Stimulated activated CD8-positive, alpha-beta memory T cell treated with anti-CD3 and anti-CD28 coated beads, Interleukin-7, amount 100 ng/mL, for 24 hours (primary cell): Measurements from ENCODE around the gene TSEN34.

ENCODE experiments used
- DNase-seq: peaks from one replicate; pipeline ENCODE4 v3.0.0-alpha.2; 2020; ENCODE audit warnings: low read depth

Gene TSEN34

DNA sequence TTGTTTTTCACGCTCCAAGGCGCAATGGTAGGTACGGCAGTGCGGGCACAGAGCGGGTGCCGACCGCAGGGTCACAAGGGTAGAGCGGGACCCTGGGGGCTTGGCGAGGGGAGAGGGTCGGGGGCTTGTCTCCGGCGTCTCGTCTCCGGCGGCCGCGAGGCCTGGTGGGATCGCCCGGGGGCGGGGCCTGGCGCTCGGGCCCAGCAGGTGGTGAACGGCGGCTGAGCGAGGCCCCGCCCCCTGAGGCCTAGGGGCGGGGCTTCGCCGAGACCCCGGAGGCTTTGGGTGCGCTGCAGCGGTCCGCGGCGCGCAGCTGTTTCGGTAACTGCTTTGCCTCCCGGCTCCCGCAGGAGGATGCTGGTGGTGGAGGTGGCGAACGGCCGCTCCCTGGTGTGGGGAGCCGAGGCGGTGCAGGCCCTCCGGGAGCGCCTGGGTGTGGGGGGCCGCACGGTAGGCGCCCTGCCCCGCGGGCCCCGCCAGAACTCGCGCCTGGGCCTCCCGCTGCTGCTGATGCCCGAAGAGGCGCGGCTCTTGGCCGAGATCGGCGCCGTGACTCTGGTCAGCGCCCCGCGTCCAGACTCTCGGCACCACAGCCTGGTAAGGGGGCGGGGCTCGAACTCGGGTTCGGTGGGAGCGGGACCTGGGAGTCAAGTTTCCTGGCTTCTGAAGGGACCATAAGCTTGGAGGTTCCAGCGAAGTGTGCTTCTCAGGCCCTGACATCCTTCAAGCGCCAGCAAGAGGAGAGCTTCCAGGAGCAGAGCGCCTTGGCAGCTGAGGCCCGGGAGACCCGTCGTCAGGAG, at the start of gene TSEN34:
Gene TSEN34, plus strand, starts transcription at position 298 of the 800 bp plus-strand sequence. Its CDS starts 57 bp downstream, at position 355.
- DNase-seq: peak; percentile 64

- DNase-seq: no peak
These were observed 49.8 kb upstream of the TSEN34 start for GRCh38 chr19:54141356-54141755.

GRCh38 chr19:54142166-54142780, 48.8 kb upstream of the TSEN34 start:
- DNase-seq: no peak

- no peak for DNase-seq
These were observed 45.5 kb upstream of the TSEN34 start for GRCh38 chr19:54145541-54146158.

DNA sequence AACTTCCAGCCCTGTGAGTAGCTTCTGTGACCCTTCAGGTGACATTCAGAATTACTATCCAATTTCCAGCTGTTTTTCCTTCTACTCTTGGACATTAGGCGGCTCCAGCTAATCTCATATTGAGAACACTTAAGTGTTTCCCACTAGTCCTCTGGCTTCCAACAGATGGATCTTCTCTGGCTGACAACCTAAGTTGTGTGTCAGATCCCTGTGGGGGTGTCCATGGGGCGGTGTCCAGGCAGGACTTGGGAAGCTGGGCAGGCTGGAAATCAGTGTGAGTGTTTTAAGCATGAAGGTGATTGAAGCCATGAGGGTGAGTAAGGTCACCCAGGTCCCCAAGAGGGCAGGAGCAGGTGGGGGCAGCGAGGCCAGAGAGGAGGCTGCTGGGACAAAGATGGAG, 43.4 kb upstream of the TSEN34 start:
- no peak for DNase-seq

DNA sequence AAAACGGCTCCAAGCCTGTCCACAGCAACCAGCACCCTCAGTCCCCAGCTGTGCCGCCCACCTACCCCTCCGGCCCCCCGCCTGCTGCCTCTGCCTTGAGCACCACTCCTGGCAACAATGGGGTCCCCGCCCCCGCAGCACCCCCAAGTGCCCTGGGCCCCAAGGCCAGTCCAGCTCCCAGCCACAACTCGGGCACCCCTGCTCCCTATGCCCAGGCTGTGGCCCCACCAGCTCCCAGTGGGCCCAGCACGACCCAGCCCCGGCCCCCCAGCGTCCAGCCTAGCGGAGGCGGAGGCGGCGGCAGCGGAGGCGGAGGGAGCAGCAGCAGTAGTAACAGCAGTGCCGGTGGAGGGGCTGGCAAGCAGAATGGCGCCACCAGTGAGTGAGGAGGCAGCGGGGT, 43.0 kb upstream of the TSEN34 start:
- DNase-seq: no peak

- no peak for DNase-seq
These were observed 41.9 kb upstream of the TSEN34 start for GRCh38 chr19:54149021-54149812.

- DNase-seq: no peak
These were observed 39.6 kb upstream of the TSEN34 start for GRCh38 chr19:54151362-54152035.

DNA sequence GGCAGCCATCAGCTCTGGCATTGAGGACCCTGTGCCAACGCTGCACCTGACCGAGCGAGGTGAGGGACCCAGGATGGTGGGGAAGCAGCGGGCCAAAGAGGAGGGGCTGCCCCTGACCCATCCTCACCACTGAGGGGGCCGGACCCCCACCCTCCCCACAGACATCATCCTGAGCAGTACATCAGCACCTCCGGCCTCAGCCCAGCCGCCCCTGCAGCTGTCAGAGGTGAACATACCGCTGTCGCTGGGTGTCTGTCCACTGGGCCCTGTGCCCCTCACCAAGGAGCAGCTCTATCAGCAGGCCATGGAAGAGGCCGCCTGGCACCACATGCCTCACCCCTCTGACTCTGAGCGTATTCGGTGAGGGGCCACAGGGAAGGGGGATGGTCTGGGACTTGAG, 38.8 kb upstream of the TSEN34 start:
- no peak for DNase-seq

GRCh38 chr19:54152878-54153524, 38.1 kb upstream of the TSEN34 start:
- no peak for DNase-seq

GRCh38 chr19:54153731-54154326, 37.3 kb upstream of the TSEN34 start:
- no peak for DNase-seq

DNA sequence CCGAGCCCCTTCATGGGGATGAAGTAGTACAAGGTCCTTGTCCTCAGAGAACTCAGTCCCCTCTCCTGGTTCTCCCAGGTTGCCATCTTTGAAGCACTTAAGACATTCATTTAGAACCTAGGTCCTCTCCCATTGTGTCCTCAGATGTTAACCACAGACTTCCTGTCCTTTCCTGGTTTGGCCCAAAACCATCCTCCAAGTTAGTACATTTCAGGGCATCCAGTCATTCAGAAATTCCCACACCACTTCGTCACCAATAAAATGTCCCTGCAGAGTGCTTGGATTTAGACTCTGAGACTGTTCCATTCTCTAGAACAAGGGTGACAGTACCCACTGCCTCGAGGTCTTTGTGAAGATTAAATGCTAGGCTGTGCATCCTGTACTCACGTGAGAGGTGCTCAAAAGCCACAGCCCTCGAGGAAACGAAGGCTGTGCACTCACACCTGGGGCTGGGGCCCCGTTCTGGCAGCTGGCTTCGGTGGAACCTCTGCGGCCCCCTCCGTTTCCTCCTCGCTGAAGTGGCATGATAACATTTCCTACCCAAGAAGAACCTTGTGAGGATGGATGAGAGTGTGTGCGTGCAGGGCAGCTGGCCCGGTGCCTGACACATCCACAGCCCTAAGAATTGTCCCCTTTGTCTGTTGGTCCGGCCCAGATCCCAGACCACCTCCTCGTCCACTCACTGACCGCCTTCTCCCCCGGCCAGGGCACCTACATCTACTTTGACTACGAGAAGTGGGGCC, 36.3 kb upstream of the TSEN34 start:
- DNase-seq: no peak

DNA sequence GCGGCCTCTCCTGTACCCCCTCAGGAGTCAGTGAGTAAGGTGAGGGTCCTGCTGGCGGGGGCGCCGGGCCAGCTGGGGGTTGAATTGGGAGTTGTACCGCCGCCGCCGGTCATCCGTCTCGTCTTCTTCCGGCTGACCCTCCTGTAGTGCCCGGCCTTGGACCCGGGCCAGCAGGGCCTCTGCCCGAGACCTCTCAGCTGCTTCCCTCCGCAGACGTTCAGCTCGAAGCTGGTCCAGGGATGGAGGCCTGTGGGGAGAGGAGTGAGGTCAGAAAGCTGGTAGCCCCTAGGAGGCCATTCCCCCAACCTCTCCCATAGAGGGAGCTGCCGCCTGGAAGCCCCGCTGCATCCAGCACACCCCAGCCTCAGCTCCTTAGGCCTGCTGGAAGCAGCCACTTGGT, 35.4 kb upstream of the TSEN34 start:
- no peak for DNase-seq

DNA sequence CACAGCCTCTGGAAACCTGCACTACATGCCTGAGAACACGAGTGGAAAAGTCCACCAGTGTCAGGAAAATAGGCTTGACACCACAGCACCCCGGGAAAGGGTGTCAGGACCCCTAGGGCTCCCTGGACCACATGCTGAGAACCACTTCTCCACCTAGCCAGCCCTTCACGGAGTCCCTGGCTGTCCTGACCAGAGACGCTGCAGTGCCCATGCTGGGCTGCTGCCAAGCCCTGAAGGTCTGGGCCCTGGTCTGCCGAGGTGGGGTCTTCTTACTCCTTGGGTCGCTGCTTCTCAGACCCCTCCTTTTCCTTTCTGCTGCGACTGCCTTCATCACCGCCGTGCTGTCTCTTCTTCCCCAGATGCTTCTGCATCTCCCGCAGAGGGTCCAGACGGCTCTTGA, 34.6 kb upstream of the TSEN34 start:
- DNase-seq: no peak

DNA sequence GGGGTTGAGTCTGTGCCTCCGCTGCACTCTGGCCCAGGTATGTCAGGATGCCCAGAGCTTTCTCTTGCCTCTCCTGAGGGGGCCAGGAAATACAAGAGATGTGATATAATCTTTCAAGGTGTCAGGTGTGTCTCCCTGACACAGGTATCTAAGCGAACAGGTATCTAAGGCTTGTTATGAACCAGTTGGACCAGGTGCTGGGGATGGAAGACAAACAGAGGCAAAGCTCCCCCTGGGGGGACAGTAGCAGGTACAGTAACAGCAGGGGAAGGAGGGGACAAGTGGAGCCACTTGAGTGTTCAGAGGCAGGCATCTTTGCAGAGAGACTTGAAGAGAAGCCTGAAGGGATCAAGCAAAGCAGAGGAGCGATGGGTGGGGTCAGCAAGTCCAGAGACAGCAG, 34.2 kb upstream of the TSEN34 start:
- DNase-seq: no peak

- no peak for DNase-seq
These were observed 32.2 kb upstream of the TSEN34 start for GRCh38 chr19:54158812-54159351.

DNA sequence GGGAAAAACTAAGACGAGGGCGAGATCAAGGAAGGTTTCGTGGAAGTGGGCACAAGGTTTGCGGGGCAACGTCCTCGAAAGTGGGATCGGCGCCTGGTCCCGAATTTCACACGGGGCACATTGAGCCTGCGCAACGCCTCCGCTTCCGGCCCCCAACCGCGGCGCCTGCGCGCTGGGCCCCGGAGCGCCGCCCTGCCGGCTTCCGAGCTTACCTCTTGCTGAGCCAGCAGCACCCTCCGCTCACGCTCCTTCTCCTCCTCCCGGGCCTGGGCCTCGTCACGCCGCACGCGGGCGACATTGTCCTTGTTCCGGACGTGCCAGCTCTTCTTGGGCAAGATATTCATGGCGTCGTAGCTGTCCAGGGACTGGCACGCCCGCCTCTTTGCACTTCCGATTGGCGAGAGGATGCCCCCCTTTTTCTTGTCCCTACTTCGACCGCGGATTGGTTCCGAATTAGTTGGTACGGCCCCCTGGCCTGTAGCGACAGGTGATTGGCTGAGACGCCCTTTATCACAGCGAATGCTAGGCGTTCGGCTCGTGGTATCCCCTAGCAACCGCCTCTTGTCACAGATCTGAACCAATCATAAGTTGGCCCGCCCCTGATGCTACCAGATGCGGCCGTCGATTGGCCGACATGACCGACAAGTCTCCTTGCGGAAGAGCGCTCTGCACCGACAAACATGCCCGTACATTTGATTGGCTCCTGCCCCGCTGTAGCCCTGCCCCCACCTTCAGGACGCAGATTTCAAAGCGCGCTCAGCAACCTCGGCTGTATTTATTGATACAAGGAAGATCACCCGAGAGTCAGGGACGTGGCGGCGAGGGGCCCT, 31.5 kb upstream of the TSEN34 start, which contains the start of gene LENG1:
Gene LENG1, minus strand, starts transcription at position 370 of the 830 bp plus-strand sequence. Its CDS starts 26 bp downstream, at position 344.
- peak; percentile 95 for DNase-seq

DNA sequence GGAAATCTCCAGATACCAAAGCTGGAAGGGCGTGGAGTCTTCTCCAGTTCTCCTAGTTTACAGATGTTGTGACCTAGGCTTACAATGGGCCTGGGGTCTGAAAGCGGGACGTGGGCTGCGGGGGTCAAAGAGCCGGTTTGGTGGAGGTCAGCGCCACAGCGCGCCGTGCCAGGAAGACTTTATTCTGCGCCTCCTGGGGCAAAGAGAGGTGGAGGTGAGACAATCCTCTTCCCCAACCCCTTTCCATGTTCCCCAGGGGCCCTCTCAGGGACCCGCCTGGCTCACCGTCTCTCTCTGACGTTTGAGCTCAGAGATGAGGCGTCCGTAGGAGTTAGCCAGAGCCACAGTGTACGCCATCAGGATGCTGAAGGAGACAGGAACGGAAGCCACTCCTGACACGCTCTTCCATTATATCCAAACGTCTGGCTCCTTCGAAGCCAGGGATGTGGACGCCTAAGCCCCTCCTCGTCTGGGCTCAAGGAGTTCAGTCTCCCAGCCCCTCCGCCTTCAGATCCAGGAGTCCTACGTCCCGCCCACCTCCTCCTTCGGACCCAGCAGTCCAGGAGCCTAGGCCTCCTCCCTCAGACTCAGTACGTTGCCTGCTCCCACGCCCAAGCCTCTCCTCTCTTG, 30.8 kb upstream of the TSEN34 start:
- DNase-seq: no peak
